Sigmoid colon (tissue), 4 donors: ENCODE measurements around the gene ASPSCR1.

Source experiments
- CTCF ChIP-seq, 4 experiments: fragments of 450-650 bp in 3 of 4; fragments of 200-600 bp in 1 of 4; IDR thresholded peaks; one replicate each; pipeline ENCODE4 v1.5.1; 2016 to 2019; ENCODE audit warnings: antibody characterized with exemption in 4 of 4, mild to moderate bottlenecking in 3 of 4, moderate library complexity in 2 of 4
- EP300 ChIP-seq, 4 donors: sonication (generic); formaldehyde crosslinking; IDR thresholded peaks; one replicate each; pipeline ENCODE4 v1.6.1; 2017; ENCODE audit warnings: antibody characterized with exemption in 4 of 4
- POLR2A ChIP-seq, 2 donors: fragments of 450-650 bp; IDR thresholded peaks; one replicate each; pipeline ENCODE4 v1.6.1; 2016; ENCODE audit warnings: antibody characterized with exemption in 2 of 2, mild to moderate bottlenecking in 2 of 2, moderate library complexity in 2 of 2
- POLR2AphosphoS5 ChIP-seq, 4 donors: sonication (generic); formaldehyde crosslinking; IDR thresholded peaks; one replicate each; pipeline ENCODE4 v1.6.1; 2017; ENCODE audit warnings: antibody characterized with exemption in 4 of 4

GRCh38 chr17:82062076-82062983 is 84.9 kb downstream of the ASPSCR1 start:
- TF ChIP-seq POLR2AphosphoS5 (IDR thresholded peaks at IDR 0.05) = no peak
- no peak for TF ChIP-seq POLR2A (IDR thresholded peaks at IDR 0.05)
- TF ChIP-seq CTCF (IDR thresholded peaks at IDR 0.05) = no peak
- TF ChIP-seq EP300 (IDR thresholded peaks at IDR 0.05) = no peak
